Measurements from ENCODE around the gene APOBEC3H. TPM values are rescaled to one million over a fixed set of nuclear protein-coding genes. Genes with fewer than 3 reads are reported as not detected.

The APOBEC3H gene
- total RNA-seq, 2 experiments from 2014 or later = 75.5 to 84.9 TPM

- Mint-ChIP-seq H3K27me3 (no peaks in the 10 kb centered on the region), H3K27ac (no peak overlapping the region), H3K9me3 (no peaks in the 10 kb centered on the region), H3K36me3 (no peaks in the 10 kb centered on the region), H3K4me1 (peaks cover 15% of the 10 kb centered on the region), H3K4me3 (no peak overlapping the region)
- no peak for ATAC-seq (ENCODE audit: low read depth)
- no peak for DNase-seq
- POLR2A ChIA-PET = interaction anchor here (0.6 kb wide), 1 partner anchor 401 kb away, joined by 6 read pairs; no protein-coding TSS in a partner anchor
Measured at GRCh38 chr22:39125622-39126021, 28.6 kb downstream of the APOBEC3H start.

- no peaks in the 10 kb centered on the region for H3K36me3 Mint-ChIP-seq
- no peaks in the 10 kb centered on the region for H3K27me3 Mint-ChIP-seq
- H3K4me3 Mint-ChIP-seq = no peak overlapping the region
- no peak overlapping the region for H3K27ac Mint-ChIP-seq
- DNase-seq = no peak
- ATAC-seq (ENCODE audit: low read depth) = no peak
- H3K9me3 Mint-ChIP-seq = no peaks in the 10 kb centered on the region
- POLR2A ChIA-PET = interaction anchor here (1.1 kb wide), 1 partner anchor 190 kb away, joined by 3 read pairs; the partner anchor contains the start of gene RPL3
- peaks cover 3% of the 10 kb centered on the region for H3K4me1 Mint-ChIP-seq
Measured at GRCh38 chr22:39128508-39128907, 31.5 kb downstream of the APOBEC3H start.

GRCh38 chr22:39129081-39129480, 32.0 kb downstream of the APOBEC3H start:
- Mint-ChIP-seq H3K27ac (no peak overlapping the region), H3K4me1 (peaks cover 3% of the 10 kb centered on the region), H3K36me3 (no peaks in the 10 kb centered on the region), H3K27me3 (no peaks in the 10 kb centered on the region), H3K9me3 (no peaks in the 10 kb centered on the region), H3K4me3 (no peak overlapping the region)
- POLR2A ChIA-PET = interaction anchor here (1.1 kb wide), 1 partner anchor 190 kb away, joined by 3 read pairs; the partner anchor contains the start of gene RPL3
- ATAC-seq (ENCODE audit: low read depth) (no peak), DNase-seq (no peak)

GRCh38 chr22:39129746-39130145, 32.7 kb downstream of the APOBEC3H start:
- Mint-ChIP-seq H3K4me1 (peaks cover 3% of the 10 kb centered on the region), H3K9me3 (no peaks in the 10 kb centered on the region), H3K4me3 (no peak overlapping the region), H3K27me3 (no peaks in the 10 kb centered on the region), H3K27ac (no peak overlapping the region), H3K36me3 (no peaks in the 10 kb centered on the region)
- DNase-seq = no peak
- POLR2A ChIA-PET = interaction anchor here (0.6 kb wide), 1 partner anchor 91 kb away, joined by 5 read pairs; no protein-coding TSS in a partner anchor
- ATAC-seq (ENCODE audit: low read depth) = no peak

- H3K27me3 Mint-ChIP-seq = no peaks in the 10 kb centered on the region
- no peaks in the 10 kb centered on the region for H3K36me3 Mint-ChIP-seq
- POLR2A ChIA-PET = interaction anchor here (0.6 kb wide), 1 partner anchor 92 kb away, joined by 5 read pairs; no protein-coding TSS in a partner anchor
- DNase-seq (no peak), ATAC-seq (ENCODE audit: low read depth) (no peak)
- no peak overlapping the region for H3K4me3 Mint-ChIP-seq
- no peak overlapping the region for H3K27ac Mint-ChIP-seq
- no peaks in the 10 kb centered on the region for H3K9me3 Mint-ChIP-seq
- peaks cover 3% of the 10 kb centered on the region for H3K4me1 Mint-ChIP-seq
Measured at GRCh38 chr22:39130152-39130704, 33.2 kb downstream of the APOBEC3H start.

- H3K4me3 Mint-ChIP-seq = no peak overlapping the region
- peaks cover 3% of the 10 kb centered on the region for H3K4me1 Mint-ChIP-seq
- DNase-seq (no peak), ATAC-seq (ENCODE audit: low read depth) (no peak)
- no peaks in the 10 kb centered on the region for H3K9me3 Mint-ChIP-seq
- H3K27me3 Mint-ChIP-seq = no peaks in the 10 kb centered on the region
- no peaks in the 10 kb centered on the region for H3K36me3 Mint-ChIP-seq
- POLR2A ChIA-PET = no interaction called here
- H3K27ac Mint-ChIP-seq = no peak overlapping the region
Measured at GRCh38 chr22:39130892-39131855, 34.1 kb downstream of the APOBEC3H start.

GRCh38 chr22:39132281-39132680, 35.2 kb downstream of the APOBEC3H start:
- no peak overlapping the region for H3K4me3 Mint-ChIP-seq
- H3K4me1 Mint-ChIP-seq = peaks cover 3% of the 10 kb centered on the region
- POLR2A ChIA-PET = no interaction called here
- ATAC-seq (ENCODE audit: low read depth) (no peak), DNase-seq (no peak)
- H3K27me3 Mint-ChIP-seq = no peaks in the 10 kb centered on the region
- no peaks in the 10 kb centered on the region for H3K9me3 Mint-ChIP-seq
- no peaks in the 10 kb centered on the region for H3K36me3 Mint-ChIP-seq
- H3K27ac Mint-ChIP-seq = no peak overlapping the region

- Mint-ChIP-seq H3K36me3 (no peaks in the 10 kb centered on the region), H3K4me1 (peaks cover 3% of the 10 kb centered on the region), H3K4me3 (no peak overlapping the region), H3K27me3 (no peaks in the 10 kb centered on the region), H3K9me3 (no peaks in the 10 kb centered on the region), H3K27ac (no peak overlapping the region)
- POLR2A ChIA-PET = no interaction called here
- ATAC-seq (ENCODE audit: low read depth) (no peak), DNase-seq (no peak)
Measured at GRCh38 chr22:39132871-39133524, 36.0 kb downstream of the APOBEC3H start.

- peaks cover 8% of the 10 kb centered on the region for H3K4me1 Mint-ChIP-seq
- no peak for ATAC-seq (ENCODE audit: low read depth)
- no peak overlapping the region for H3K4me3 Mint-ChIP-seq
- no peaks in the 10 kb centered on the region for H3K9me3 Mint-ChIP-seq
- DNase-seq = no peak
- H3K36me3 Mint-ChIP-seq = no peaks in the 10 kb centered on the region
- no peaks in the 10 kb centered on the region for H3K27me3 Mint-ChIP-seq
- POLR2A ChIA-PET = interaction anchor here (1.0 kb wide), 1 partner anchor 15 kb away, joined by 3 read pairs; no protein-coding TSS in a partner anchor
- H3K27ac Mint-ChIP-seq = no peak overlapping the region
Measured at GRCh38 chr22:39133871-39134270, 36.8 kb downstream of the APOBEC3H start.

GRCh38 chr22:39134366-39135091, 37.5 kb downstream of the APOBEC3H start:
- Mint-ChIP-seq H3K27me3 (no peaks in the 10 kb centered on the region), H3K4me1 (peaks cover 8% of the 10 kb centered on the region), H3K4me3 (no peak overlapping the region), H3K27ac (no peak overlapping the region), H3K36me3 (no peaks in the 10 kb centered on the region), H3K9me3 (no peaks in the 10 kb centered on the region)
- DNase-seq = no peak
- POLR2A ChIA-PET = interaction anchor here (1.0 kb wide), 1 partner anchor 14 kb away, joined by 3 read pairs; no protein-coding TSS in a partner anchor
- ATAC-seq (ENCODE audit: low read depth) = no peak

GRCh38 chr22:39135092-39135896, 38.2 kb downstream of the APOBEC3H start:
- no peak overlapping the region for H3K4me3 Mint-ChIP-seq
- ATAC-seq (ENCODE audit: low read depth) (peak; percentile 58), DNase-seq (peak; percentile 55)
- H3K9me3 Mint-ChIP-seq = no peaks in the 10 kb centered on the region
- no peaks in the 10 kb centered on the region for H3K27me3 Mint-ChIP-seq
- no peak overlapping the region for H3K27ac Mint-ChIP-seq
- H3K36me3 Mint-ChIP-seq = no peaks in the 10 kb centered on the region
- H3K4me1 Mint-ChIP-seq = peaks cover 5% of the 10 kb centered on the region
- POLR2A ChIA-PET = interaction anchor here (0.8 kb wide), 1 partner anchor 14 kb away, joined by 3 read pairs; no protein-coding TSS in a partner anchor

- DNase-seq (no peak), ATAC-seq (ENCODE audit: low read depth) (no peak)
- Mint-ChIP-seq H3K4me3 (no peak overlapping the region), H3K27me3 (no peaks in the 10 kb centered on the region), H3K9me3 (no peaks in the 10 kb centered on the region), H3K36me3 (no peaks in the 10 kb centered on the region), H3K4me1 (peaks cover 6% of the 10 kb centered on the region), H3K27ac (no peak overlapping the region)
- POLR2A ChIA-PET = no interaction called here
Measured at GRCh38 chr22:39136317-39136716, 39.3 kb downstream of the APOBEC3H start.

Data from activated naive CD8-positive, alpha-beta T cell treated with anti-CD3 and anti-CD28 coated beads, Interleukin-2, amount 10 ng/mL, durations not matched to agents 7 days and 5 days (primary cell).